NK-92 treated with Interleukin-12 subunit alpha and Interleukin-12 subunit beta, amount 100 ng/mL, for 24 hours (cell line): ENCODE data around the gene GLDN.
"Not testable (repeated sequence)": the region's sequence is repeated elsewhere in the genome, so short reads cannot be mapped to it uniquely, and the experiment has no call there.

Experiments
- DNase-seq: peaks from one replicate; lab custom pipeline; 2025; lab: John Stamatoyannopoulos, UW

GLDN gene

DNA sequence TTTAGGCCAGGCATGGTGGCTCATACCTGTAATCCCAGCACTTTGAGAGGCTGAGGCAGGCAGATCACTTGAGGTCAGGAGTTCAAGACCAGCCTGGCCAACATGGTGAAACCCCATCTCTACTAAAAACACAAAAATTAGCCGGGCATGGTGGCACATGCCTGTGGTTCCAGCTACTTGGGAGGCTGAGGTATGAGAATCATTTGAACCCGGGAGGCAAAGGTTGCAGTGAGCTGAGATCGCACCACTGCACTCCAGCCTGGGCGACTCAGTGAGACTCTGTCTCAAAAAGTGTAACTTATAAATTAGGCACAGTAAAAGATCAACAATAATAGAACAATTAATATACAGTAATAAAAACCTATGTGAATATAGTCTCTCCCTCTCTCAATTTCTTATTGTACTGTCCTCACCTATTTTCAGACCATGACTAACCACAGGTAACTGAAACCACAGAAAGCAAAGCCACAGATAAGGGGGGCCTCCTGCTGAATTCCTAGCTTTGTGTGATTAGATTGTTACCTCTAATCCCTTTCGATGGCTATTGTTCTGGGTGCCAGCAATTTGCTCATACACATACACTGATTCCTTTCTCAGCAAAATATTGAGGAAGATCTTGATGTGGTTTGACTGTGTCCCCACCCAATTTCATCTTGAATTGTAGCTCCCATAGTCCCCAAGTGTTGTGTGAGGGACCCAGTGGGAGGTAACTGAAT lies 104.7 kb downstream of the GLDN start:
- DNase-seq, result not testable (repeated sequence)

DNA sequence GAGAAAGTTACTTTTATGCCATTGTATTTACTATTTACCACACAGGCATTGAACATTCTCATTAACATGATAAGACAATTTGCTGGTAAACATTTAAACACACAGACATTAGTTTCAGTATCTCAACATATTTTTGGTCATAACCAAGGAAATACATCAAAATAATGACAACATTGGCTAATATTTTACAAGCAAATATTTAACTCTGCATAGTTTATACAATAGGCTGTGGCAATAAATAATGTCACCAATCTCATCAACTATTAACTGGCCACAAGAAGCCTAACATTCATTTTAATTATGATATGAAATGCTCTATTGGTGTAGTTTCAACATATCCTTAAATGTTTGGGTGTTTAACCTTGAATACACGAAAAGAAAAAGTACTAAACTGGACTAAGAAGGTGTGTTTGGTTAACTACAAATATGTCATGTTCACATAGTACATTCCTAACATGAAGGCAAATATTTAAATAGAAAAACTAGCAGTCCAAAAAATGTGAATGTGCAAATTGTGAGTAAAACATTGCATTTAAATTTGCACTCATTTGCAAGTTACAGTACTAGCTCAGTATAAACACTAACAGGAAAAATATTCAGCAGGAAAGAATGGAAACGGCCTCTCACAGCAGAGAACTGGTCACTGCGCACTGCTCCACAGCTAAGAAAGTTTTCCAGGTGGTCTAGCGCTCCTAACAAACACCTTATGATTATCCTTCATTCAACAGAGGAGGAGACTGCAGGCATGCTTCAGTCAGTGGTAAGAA lies 106.6 kb downstream of the GLDN start:
- no peak for DNase-seq

DNA sequence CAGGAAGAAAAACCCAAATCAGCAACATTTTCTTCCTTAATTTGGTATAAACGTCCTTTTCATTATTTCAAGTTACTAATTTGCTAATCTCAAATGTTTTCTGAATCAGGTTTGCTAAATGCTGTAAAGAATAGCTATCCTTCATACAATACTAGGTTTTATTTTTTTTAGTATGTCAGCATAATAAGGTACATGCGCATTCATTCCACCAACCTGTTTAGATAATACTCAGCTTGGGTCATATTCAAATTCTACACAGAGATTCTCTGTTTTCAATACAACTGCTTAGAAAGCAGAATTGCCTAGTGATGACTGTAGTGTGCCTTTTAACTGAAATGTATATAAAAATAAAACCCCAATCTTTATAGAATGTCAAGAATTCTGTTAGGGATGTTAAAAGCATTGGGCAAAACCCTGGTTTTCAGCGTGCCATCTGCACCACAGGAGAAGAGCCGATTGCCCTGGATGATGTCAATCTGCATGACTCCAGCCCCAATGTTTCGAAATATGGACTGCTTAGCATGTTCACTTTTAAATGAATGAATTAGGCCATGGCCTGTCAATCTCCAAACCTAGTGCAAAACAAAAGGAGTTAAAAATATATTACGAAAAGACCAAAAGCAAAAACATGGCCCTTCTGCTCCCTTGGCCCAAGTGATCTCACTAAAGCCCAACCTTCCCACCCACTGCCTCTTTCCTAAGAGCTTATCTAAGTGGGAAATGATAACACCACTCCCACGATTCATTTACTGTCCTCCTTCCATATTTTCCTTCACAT lies 107.4 kb downstream of the GLDN start:
- no peak for DNase-seq

DNA sequence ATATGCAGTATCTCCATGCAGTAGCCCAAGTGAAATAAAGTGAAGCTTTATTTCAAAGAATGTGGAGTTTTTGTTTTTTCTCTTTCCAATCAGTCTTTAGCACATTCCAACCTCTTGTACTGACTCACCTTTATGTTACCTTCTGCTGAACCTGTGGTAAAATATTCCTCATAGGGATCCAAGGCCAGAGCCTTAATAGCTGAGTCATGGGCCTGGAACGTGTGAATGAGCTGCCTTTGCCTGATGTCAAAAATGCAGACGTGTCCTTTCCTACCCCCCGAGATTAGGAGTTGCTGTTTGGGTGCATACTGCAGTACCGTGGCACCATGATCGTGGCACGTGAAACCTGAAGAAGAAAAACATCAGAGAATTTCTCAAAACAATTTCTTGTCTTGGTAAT lies 108.5 kb downstream of the GLDN start:
- no peak for DNase-seq
